H1 (cell line): Measurements from ENCODE around the gene CPED1. TPM values are rescaled to one million over a fixed set of nuclear protein-coding genes. Genes with fewer than 3 reads are reported as not detected.

Experiments
- CBX5 ChIP-seq: fragments of 300-800, 300-1000 bp; sonication (generic); IDR thresholded peaks from 2 replicates; pipeline ENCODE4 v1.7.1; 2016; ENCODE audit warnings: antibody characterized with exemption, low read length, low read depth
- EP300 ChIP-seq, 2 experiments: IDR thresholded peaks; 1 replicate in 1 of 2; 2 replicates in 1 of 2; pipeline ENCODE4 v1.6.1; 2011 to 2012; ENCODE audit warnings: low read depth in 2 of 2, low read length in 2 of 2, mild to moderate bottlenecking in 2 of 2, borderline replicate concordance in 1 of 2, inconsistent platforms in 1 of 2, moderate library complexity in 1 of 2
- KDM4A ChIP-seq: IDR thresholded peaks from one replicate; pipeline ENCODE4 v1.7.1; 2012; ENCODE audit warnings: low read depth, mild to moderate bottlenecking, moderate library complexity, low read length, inconsistent platforms; ENCODE audit not compliant: severe bottlenecking
- NANOG ChIP-seq: IDR thresholded peaks from 2 replicates; pipeline ENCODE4 v1.6.1; 2011; ENCODE audit warnings: low read length, low read depth, mild to moderate bottlenecking, inconsistent platforms; ENCODE audit not compliant: insufficient read depth, poor library complexity, severe bottlenecking
- RAD21 ChIP-seq, 2 experiments: IDR thresholded peaks in 1 of 2; conservative IDR thresholded peaks in 1 of 2; 2 replicates each; pipeline ENCODE4 v1.6.1; 2011; ENCODE audit warnings: low read depth in 2 of 2, low read length in 2 of 2, improper control_type of control experiment in 1 of 2, inconsistent platforms in 1 of 2, mild to moderate bottlenecking in 1 of 2, moderate library complexity in 1 of 2
- RXRA ChIP-seq: IDR thresholded peaks from 2 replicates; pipeline ENCODE4 v1.6.1; 2011; ENCODE audit warnings: low read depth, mild to moderate bottlenecking, low read length, moderate library complexity; ENCODE audit not compliant: insufficient read depth
- polyA plus RNA-seq, 7 experiments: library from polyadenylated mRNA; depleted of rRNA in 3 of 7; stranded (reverse) in 5 of 7; unstranded in 2 of 7; fragments of >200 nt in 5 of 7; fragments of 200-250 nt in 2 of 7; gene quantifications; 1 replicate in 5 of 7; 2 replicates in 1 of 7; 4 replicates in 1 of 7; pipeline versions ENCODE4 v1.2.1 to v1.2.3, GENCODE V29; 2011 to 2013; ENCODE audit warnings: missing spikeins in 2 of 7, mixed read lengths in 2 of 7
- total RNA-seq: library from RNA; stranded (reverse); fragmentation: NEBNext Ultra II Directional; extraction: Animal tissue kit (Norgen Biotek cat#: 25700); gene quantifications from 2 replicates; pipeline ENCODE4 v1.2.1, GENCODE V29; 2021
- TF ChIP-seq, protein P1 (sequence below): fragments of 300-600 bp; sonication (generic); IDR thresholded peaks from 2 replicates; pipeline ENCODE4 v1.7.1; 2012; ENCODE audit warnings: low read length, moderate library complexity, mild to moderate bottlenecking, inconsistent platforms; ENCODE audit not compliant: insufficient replicate concordance
- TF ChIP-seq, protein P2 (sequence below): IDR thresholded peaks from 2 replicates; pipeline ENCODE4 v1.6.1; 2012; ENCODE audit warnings: inconsistent platforms
- TF ChIP-seq, protein P3 (sequence below): IDR thresholded peaks from 2 replicates; pipeline ENCODE4 v1.6.1; 2012; ENCODE audit warnings: inconsistent platforms

CPED1 gene
- total and polyA plus RNA-seq, 2 of the 8 experiments (the other 6 are each of a cell fraction or from before 2014, with no cell fraction given): 0.08 to 0.39 TPM

DNA sequence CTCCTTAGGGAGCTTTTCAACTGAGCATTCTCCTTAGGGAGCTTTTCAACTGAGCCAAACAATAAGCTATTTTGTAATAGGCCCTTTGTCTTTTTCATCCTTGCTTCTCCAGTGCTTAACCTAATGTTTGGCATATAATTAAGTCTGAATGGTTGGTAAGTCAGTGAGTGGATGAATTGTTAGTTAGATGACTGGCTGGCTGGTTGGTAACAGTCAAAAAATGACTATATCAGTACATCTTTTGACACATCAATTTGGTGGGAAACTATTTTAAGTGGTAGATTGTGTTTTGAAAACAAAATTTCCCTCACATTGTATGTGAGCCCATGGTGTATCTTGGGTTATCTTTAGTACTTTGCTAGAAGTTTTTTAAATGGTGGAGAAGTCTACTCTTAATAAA lies 21.6 kb upstream of the CPED1 start (continued):
- TF ChIP-seq, protein P1, sequence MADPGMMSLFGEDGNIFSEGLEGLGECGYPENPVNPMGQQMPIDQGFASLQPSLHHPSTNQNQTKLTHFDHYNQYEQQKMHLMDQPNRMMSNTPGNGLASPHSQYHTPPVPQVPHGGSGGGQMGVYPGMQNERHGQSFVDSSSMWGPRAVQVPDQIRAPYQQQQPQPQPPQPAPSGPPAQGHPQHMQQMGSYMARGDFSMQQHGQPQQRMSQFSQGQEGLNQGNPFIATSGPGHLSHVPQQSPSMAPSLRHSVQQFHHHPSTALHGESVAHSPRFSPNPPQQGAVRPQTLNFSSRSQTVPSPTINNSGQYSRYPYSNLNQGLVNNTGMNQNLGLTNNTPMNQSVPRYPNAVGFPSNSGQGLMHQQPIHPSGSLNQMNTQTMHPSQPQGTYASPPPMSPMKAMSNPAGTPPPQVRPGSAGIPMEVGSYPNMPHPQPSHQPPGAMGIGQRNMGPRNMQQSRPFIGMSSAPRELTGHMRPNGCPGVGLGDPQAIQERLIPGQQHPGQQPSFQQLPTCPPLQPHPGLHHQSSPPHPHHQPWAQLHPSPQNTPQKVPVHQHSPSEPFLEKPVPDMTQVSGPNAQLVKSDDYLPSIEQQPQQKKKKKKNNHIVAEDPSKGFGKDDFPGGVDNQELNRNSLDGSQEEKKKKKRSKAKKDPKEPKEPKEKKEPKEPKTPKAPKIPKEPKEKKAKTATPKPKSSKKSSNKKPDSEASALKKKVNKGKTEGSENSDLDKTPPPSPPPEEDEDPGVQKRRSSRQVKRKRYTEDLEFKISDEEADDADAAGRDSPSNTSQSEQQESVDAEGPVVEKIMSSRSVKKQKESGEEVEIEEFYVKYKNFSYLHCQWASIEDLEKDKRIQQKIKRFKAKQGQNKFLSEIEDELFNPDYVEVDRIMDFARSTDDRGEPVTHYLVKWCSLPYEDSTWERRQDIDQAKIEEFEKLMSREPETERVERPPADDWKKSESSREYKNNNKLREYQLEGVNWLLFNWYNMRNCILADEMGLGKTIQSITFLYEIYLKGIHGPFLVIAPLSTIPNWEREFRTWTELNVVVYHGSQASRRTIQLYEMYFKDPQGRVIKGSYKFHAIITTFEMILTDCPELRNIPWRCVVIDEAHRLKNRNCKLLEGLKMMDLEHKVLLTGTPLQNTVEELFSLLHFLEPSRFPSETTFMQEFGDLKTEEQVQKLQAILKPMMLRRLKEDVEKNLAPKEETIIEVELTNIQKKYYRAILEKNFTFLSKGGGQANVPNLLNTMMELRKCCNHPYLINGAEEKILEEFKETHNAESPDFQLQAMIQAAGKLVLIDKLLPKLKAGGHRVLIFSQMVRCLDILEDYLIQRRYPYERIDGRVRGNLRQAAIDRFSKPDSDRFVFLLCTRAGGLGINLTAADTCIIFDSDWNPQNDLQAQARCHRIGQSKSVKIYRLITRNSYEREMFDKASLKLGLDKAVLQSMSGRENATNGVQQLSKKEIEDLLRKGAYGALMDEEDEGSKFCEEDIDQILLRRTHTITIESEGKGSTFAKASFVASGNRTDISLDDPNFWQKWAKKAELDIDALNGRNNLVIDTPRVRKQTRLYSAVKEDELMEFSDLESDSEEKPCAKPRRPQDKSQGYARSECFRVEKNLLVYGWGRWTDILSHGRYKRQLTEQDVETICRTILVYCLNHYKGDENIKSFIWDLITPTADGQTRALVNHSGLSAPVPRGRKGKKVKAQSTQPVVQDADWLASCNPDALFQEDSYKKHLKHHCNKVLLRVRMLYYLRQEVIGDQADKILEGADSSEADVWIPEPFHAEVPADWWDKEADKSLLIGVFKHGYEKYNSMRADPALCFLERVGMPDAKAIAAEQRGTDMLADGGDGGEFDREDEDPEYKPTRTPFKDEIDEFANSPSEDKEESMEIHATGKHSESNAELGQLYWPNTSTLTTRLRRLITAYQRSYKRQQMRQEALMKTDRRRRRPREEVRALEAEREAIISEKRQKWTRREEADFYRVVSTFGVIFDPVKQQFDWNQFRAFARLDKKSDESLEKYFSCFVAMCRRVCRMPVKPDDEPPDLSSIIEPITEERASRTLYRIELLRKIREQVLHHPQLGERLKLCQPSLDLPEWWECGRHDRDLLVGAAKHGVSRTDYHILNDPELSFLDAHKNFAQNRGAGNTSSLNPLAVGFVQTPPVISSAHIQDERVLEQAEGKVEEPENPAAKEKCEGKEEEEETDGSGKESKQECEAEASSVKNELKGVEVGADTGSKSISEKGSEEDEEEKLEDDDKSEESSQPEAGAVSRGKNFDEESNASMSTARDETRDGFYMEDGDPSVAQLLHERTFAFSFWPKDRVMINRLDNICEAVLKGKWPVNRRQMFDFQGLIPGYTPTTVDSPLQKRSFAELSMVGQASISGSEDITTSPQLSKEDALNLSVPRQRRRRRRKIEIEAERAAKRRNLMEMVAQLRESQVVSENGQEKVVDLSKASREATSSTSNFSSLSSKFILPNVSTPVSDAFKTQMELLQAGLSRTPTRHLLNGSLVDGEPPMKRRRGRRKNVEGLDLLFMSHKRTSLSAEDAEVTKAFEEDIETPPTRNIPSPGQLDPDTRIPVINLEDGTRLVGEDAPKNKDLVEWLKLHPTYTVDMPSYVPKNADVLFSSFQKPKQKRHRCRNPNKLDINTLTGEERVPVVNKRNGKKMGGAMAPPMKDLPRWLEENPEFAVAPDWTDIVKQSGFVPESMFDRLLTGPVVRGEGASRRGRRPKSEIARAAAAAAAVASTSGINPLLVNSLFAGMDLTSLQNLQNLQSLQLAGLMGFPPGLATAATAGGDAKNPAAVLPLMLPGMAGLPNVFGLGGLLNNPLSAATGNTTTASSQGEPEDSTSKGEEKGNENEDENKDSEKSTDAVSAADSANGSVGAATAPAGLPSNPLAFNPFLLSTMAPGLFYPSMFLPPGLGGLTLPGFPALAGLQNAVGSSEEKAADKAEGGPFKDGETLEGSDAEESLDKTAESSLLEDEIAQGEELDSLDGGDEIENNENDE: no peak
- TF ChIP-seq RXRA: no peak
- no peak for TF ChIP-seq NANOG
- TF ChIP-seq EP300 (IDR thresholded peaks at IDR 0.05; ENCODE audit: borderline replicate concordance in 1 of 2, low read depth in 2 of 2, low read length in 2 of 2): no peak
- TF ChIP-seq, protein P2, sequence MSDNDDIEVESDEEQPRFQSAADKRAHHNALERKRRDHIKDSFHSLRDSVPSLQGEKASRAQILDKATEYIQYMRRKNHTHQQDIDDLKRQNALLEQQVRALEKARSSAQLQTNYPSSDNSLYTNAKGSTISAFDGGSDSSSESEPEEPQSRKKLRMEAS: no peak
- TF ChIP-seq CBX5: no peak
- no peak for TF ChIP-seq KDM4A
- TF ChIP-seq, protein P3, sequence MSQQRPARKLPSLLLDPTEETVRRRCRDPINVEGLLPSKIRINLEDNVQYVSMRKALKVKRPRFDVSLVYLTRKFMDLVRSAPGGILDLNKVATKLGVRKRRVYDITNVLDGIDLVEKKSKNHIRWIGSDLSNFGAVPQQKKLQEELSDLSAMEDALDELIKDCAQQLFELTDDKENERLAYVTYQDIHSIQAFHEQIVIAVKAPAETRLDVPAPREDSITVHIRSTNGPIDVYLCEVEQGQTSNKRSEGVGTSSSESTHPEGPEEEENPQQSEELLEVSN: no peak
- TF ChIP-seq RAD21 (IDR thresholded peaks at IDR 0.05 in 1 of 2, conservative IDR thresholded peaks at IDR 0.05 in 1 of 2; ENCODE audit: low read depth in 2 of 2, low read length in 2 of 2): no peak
